HEK293 (cell line): ENCODE data around the gene NOC4L.

Experiments used
- BCL11A ChIP-seq: fragments of 450-650 bp; formaldehyde crosslinking; IDR thresholded peaks from 2 replicates; pipeline ENCODE4 v1.5.1; 2016; ENCODE audit warnings: low read depth, missing biosample characterization, missing genetic modification characterization
- BCL11B ChIP-seq: fragments of 450-650 bp; formaldehyde crosslinking; IDR thresholded peaks from 2 replicates; pipeline ENCODE4 v1.5.1; 2016; ENCODE audit warnings: low read depth, missing biosample characterization, missing genetic modification characterization
- ELK4 ChIP-seq: IDR thresholded peaks from 2 replicates; pipeline ENCODE4 v1.6.1; 2011; ENCODE audit warnings: mild to moderate bottlenecking, low read depth, low read length, borderline replicate concordance
- GLI2 ChIP-seq: fragments of 450-650 bp; formaldehyde crosslinking; IDR thresholded peaks from 2 replicates; pipeline ENCODE4; 2017; ENCODE audit warnings: missing biosample characterization, missing genetic modification characterization, low read depth, borderline replicate concordance
- GLIS2 ChIP-seq: fragments of 450-650 bp; formaldehyde crosslinking; IDR thresholded peaks from 2 replicates; pipeline ENCODE4 v1.5.1; 2016; ENCODE audit warnings: missing biosample characterization, missing genetic modification characterization
- IKZF3 ChIP-seq: fragments of 450-650 bp; IDR thresholded peaks from 2 replicates; pipeline ENCODE4 v1.5.0; 2018; ENCODE audit warnings: missing biosample characterization, mild to moderate bottlenecking, missing genetic modification characterization, moderate library complexity
- KLF8 ChIP-seq: fragments of 450-650 bp; formaldehyde crosslinking; IDR thresholded peaks from 2 replicates; pipeline ENCODE4 v1.5.1; 2016; ENCODE audit warnings: missing biosample characterization, missing genetic modification characterization
- ZFP69B ChIP-seq: fragments of 450-650 bp; formaldehyde crosslinking; IDR thresholded peaks from 2 replicates; pipeline ENCODE4 v1.5.1; 2016; ENCODE audit warnings: missing biosample characterization, missing genetic modification characterization
- ZIC2 ChIP-seq: fragments of 450-650 bp; formaldehyde crosslinking; IDR thresholded peaks from 2 replicates; pipeline ENCODE4 v1.5.1; 2016; ENCODE audit warnings: missing biosample characterization, missing genetic modification characterization
- ZNF211 ChIP-seq: fragments of 450-650 bp; formaldehyde crosslinking; IDR thresholded peaks from 2 replicates; pipeline ENCODE4 v1.5.1; 2016; ENCODE audit warnings: low read depth, missing biosample characterization, missing genetic modification characterization
- ZNF324 ChIP-seq: fragments of 450-650 bp; formaldehyde crosslinking; IDR thresholded peaks from 2 replicates; pipeline ENCODE4 v1.5.1; 2016; ENCODE audit warnings: missing biosample characterization, missing genetic modification characterization
- ZNF341 ChIP-seq: fragments of 450-650 bp; formaldehyde crosslinking; IDR thresholded peaks from 2 replicates; pipeline ENCODE4; 2016; ENCODE audit warnings: low read depth, missing biosample characterization, missing genetic modification characterization
- ZNF398 ChIP-seq: fragments of 450-650 bp; formaldehyde crosslinking; IDR thresholded peaks from 2 replicates; pipeline ENCODE4 v1.5.1; 2017; ENCODE audit warnings: missing biosample characterization, missing genetic modification characterization
- ZNF416 ChIP-seq: fragments of 450-650 bp; formaldehyde crosslinking; IDR thresholded peaks from 2 replicates; pipeline ENCODE4 v1.5.1; 2016; ENCODE audit warnings: missing biosample characterization, missing genetic modification characterization
- ZNF423 ChIP-seq: fragments of 450-650 bp; formaldehyde crosslinking; IDR thresholded peaks from 2 replicates; pipeline ENCODE4 v1.5.1; 2016; ENCODE audit warnings: missing biosample characterization, missing genetic modification characterization
- ZNF600 ChIP-seq: fragments of 450-650 bp; formaldehyde crosslinking; IDR thresholded peaks from 2 replicates; pipeline ENCODE4 v1.5.1; 2016; ENCODE audit warnings: missing biosample characterization, missing genetic modification characterization
- ZNF624 ChIP-seq: fragments of 450-650 bp; formaldehyde crosslinking; IDR thresholded peaks from 2 replicates; pipeline ENCODE4 v1.5.1; 2017; ENCODE audit warnings: missing biosample characterization, missing genetic modification characterization
- ZNF704 ChIP-seq: fragments of 450-650 bp; formaldehyde crosslinking; IDR thresholded peaks from 2 replicates; pipeline ENCODE4 v1.5.1; 2016; ENCODE audit warnings: missing biosample characterization, missing genetic modification characterization
- TF ChIP-seq, protein P1 (sequence below): fragments of 450-650 bp; formaldehyde crosslinking; conservative IDR thresholded peaks from 2 replicates; pipeline ENCODE4 v1.5.1; 2016; ENCODE audit warnings: low read depth, missing biosample characterization, missing genetic modification characterization
- TF ChIP-seq, protein P2 (sequence below): fragments of 450-650 bp; formaldehyde crosslinking; IDR thresholded peaks from 2 replicates; pipeline ENCODE4 v1.5.1; 2016; ENCODE audit warnings: missing biosample characterization, missing genetic modification characterization

Gene NOC4L

DNA sequence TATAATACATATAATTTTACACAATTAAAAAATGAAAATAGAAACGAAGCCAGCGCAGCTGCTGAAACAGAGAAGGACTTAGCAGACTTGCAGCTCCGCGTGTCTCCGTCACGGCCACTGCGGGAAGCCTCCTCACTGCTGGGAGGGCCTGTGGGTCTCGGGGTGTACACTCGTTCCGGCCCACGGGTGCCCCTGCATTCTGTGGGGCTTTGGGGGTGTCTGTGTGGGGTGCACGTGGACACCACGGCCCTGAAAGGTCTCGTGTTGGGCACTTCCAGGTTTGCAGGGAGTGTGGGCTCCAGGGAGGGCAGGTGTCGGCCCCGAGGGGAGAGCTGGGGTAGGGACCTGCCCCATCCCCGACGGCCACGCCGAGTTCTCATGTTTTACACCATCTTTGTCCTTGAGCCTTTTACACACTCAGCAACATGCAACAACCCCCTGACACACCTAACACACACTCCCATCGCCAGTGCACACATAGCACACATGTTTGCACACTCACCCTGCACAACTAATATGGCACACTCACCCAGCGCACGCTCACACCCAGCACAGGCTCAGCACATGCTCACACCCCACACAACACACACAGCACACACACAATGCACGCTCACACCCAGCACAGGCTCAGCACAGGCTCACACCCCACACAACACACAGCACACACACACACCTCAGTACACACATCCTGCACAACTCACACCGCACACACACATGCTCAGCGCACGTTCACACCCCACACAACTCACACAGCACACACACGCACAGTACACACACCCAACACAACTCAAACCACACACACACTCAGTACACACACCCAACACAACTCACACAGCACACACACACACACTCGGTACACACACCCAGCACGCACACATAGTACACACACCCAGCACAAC, 36.6 kb downstream of the NOC4L start (continued):
- no peak for TF ChIP-seq ZNF704 (tag by site-specific recombination)
- no peak for TF ChIP-seq ELK4
- TF ChIP-seq, protein P1, sequence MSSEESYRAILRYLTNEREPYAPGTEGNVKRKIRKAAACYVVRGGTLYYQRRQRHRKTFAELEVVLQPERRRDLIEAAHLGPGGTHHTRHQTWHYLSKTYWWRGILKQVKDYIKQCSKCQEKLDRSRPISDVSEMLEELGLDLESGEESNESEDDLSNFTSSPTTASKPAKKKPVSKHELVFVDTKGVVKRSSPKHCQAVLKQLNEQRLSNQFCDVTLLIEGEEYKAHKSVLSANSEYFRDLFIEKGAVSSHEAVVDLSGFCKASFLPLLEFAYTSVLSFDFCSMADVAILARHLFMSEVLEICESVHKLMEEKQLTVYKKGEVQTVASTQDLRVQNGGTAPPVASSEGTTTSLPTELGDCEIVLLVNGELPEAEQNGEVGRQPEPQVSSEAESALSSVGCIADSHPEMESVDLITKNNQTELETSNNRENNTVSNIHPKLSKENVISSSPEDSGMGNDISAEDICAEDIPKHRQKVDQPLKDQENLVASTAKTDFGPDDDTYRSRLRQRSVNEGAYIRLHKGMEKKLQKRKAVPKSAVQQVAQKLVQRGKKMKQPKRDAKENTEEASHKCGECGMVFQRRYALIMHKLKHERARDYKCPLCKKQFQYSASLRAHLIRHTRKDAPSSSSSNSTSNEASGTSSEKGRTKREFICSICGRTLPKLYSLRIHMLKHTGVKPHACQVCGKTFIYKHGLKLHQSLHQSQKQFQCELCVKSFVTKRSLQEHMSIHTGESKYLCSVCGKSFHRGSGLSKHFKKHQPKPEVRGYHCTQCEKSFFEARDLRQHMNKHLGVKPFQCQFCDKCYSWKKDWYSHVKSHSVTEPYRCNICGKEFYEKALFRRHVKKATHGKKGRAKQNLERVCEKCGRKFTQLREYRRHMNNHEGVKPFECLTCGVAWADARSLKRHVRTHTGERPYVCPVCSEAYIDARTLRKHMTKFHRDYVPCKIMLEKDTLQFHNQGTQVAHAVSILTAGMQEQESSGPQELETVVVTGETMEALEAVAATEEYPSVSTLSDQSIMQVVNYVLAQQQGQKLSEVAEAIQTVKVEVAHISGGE (tag by site-specific recombination), result no peak
- no peak for TF ChIP-seq ZNF341
- no peak for TF ChIP-seq ZFP69B (tag by site-specific recombination)
- no peak for TF ChIP-seq IKZF3
- no peak for TF ChIP-seq ZNF416 (tag by site-specific recombination)
- TF ChIP-seq BCL11B (tag by site-specific recombination), result no peak
- no peak for TF ChIP-seq ZNF624 (tag by site-specific recombination)
- no peak for TF ChIP-seq ZNF398 (tag by site-specific recombination)
- TF ChIP-seq KLF8, result no peak
- TF ChIP-seq ZNF600, result no peak
- no peak for TF ChIP-seq GLI2 (tag by site-specific recombination)
- TF ChIP-seq BCL11A, result no peak
- TF ChIP-seq ZNF211, result no peak
- TF ChIP-seq ZIC2 (tag by site-specific recombination), result no peak
- no peak for TF ChIP-seq ZNF324
- TF ChIP-seq ZNF423, result no peak
- TF ChIP-seq, protein P2, sequence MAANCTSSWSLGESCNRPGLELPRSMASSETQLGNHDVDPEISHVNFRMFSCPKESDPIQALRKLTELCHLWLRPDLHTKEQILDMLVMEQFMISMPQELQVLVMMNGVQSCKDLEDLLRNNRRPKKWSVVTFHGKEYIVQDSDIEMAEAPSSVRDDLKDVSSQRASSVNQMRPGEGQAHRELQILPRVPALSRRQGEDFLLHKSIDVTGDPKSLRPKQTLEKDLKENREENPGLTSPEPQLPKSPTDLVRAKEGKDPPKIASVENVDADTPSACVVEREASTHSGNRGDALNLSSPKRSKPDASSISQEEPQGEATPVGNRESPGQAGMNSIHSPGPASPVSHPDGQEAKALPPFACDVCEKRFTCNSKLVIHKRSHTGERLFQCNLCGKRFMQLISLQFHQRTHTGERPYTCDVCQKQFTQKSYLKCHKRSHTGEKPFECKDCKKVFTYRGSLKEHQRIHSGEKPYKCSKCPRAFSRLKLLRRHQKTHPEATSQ (tag by site-specific recombination), result 0 out of 2 replicates have a peak, but pooled peaks have one; percentile 14
- TF ChIP-seq GLIS2, result no peak
